Stomach (tissue), 4 donors: ENCODE measurements around the gene ACTMAP.
A peak's percentile ranks its signal among the peaks of the same experiment; 100 is the strongest.

Experiments used
- EP300 ChIP-seq: sonication (generic); formaldehyde crosslinking; IDR thresholded peaks from one replicate; pipeline ENCODE4 v1.6.1; 2017; ENCODE audit warnings: antibody characterized with exemption
- POLR2A ChIP-seq, 4 donors: fragments of 450-650 bp; IDR thresholded peaks; one replicate each; pipeline ENCODE4 v1.6.1; 2016; ENCODE audit warnings: antibody characterized with exemption in 4 of 4, control low read depth in 2 of 4, mild to moderate bottlenecking in 1 of 4, moderate library complexity in 1 of 4
- POLR2AphosphoS5 ChIP-seq, 3 donors: sonication (generic); formaldehyde crosslinking; IDR thresholded peaks; one replicate each; pipeline ENCODE4 v1.6.1; 2016; ENCODE audit warnings: antibody characterized with exemption in 3 of 3
- TF ChIP-seq, protein P1 (sequence below), 7 experiments: fragments of 450-650 bp in 4 of 7; fragments of 200-600 bp in 3 of 7; sonication (generic) in 3 of 7; IDR thresholded peaks; one replicate each; pipeline ENCODE4 v1.5.1; 2016 to 2019; ENCODE audit warnings: antibody characterized with exemption in 7 of 7, control low read depth in 2 of 7, mild to moderate bottlenecking in 1 of 7

DNA sequence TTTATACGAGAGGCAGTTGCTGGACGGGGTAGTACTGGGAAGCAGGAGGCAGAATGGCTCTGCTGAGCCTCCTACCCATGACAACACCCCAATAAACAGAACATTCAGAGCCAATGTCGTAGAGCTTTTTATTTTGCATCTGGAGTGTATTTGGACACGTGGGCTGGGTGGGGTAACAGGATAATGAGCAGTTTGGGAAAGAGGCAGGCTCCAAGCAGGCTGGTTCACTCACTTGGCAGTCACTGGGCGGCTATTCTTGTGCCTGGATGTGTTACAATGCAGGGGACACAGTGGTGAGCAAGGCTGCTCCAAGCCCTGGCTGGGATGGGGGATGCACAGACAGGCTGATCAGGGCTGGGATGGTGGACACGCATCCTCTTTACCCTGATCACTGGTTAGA, 9.5 kb downstream of the ACTMAP start:
- TF ChIP-seq POLR2A (IDR thresholded peaks at IDR 0.05) (no peak), POLR2AphosphoS5 (IDR thresholded peaks at IDR 0.05) (peak in 1 of 3 donors; percentile 28), EP300 (no peak)
- TF ChIP-seq, protein P1, sequence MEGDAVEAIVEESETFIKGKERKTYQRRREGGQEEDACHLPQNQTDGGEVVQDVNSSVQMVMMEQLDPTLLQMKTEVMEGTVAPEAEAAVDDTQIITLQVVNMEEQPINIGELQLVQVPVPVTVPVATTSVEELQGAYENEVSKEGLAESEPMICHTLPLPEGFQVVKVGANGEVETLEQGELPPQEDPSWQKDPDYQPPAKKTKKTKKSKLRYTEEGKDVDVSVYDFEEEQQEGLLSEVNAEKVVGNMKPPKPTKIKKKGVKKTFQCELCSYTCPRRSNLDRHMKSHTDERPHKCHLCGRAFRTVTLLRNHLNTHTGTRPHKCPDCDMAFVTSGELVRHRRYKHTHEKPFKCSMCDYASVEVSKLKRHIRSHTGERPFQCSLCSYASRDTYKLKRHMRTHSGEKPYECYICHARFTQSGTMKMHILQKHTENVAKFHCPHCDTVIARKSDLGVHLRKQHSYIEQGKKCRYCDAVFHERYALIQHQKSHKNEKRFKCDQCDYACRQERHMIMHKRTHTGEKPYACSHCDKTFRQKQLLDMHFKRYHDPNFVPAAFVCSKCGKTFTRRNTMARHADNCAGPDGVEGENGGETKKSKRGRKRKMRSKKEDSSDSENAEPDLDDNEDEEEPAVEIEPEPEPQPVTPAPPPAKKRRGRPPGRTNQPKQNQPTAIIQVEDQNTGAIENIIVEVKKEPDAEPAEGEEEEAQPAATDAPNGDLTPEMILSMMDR (IDR thresholded peaks at IDR 0.05), result no peak
